GM12801 (cell line): ENCODE measurements around the gene SLC4A1AP.

ENCODE experiments used
- CTCF ChIP-seq: IDR thresholded peaks from one replicate; pipeline ENCODE4 v1.5.1; 2011; ENCODE audit warnings: control low read depth; ENCODE audit not compliant: insufficient read length; ENCODE audit errors: extremely low read depth

The SLC4A1AP gene

DNA sequence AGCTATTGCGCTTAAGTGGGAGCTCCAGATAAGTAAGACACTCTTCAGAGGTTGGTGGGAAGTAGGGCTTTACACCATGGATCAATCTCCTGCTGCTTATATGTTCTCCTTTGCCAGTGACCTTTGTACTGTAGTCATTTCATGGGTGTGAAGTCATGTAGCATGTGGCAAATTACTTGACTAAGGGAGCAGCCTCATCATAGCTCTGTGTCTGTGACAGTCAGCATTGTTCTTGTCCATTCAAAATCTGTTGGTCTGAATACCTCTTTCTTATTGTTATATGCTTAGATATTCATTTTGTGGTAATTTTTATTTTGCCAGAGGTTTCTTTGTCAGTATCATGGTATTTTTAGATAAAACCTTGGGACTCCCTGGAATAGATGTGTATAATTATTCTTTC is 18.2 kb downstream of the SLC4A1AP start:
- TF ChIP-seq CTCF = no peak

DNA sequence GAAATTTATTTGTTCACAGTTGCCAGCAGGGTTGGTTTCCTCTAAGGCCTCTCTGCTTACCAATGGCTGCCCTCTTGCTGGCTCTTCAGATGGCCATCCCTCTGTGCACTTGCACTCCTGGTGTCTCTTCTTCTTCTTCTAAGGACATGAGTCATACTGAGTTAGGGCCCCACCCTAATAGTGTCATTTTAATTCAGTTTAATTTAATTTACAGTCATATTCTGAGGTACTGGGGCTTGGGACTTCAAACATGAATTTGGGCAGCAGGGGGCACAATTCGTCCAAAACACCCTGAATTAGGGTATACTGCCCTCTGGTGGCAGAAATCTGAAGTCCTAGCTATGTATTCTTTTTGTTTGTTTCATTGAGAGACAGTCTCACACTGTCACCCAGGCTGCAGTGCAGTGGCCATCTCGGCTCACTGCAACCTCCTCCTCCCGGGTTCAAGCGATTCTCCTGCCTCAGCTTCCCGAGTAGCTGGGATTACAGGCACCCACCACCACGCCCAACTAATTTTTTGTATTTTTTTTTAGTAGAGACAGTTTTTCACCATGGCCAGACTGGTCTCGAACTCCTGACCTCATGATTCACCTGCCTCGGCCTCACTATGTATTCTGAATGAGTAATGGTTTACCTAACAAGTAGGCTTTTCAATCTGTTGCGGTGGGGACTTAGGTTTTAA is 19.8 kb downstream of the SLC4A1AP start:
- peak; percentile 83 for TF ChIP-seq CTCF

DNA sequence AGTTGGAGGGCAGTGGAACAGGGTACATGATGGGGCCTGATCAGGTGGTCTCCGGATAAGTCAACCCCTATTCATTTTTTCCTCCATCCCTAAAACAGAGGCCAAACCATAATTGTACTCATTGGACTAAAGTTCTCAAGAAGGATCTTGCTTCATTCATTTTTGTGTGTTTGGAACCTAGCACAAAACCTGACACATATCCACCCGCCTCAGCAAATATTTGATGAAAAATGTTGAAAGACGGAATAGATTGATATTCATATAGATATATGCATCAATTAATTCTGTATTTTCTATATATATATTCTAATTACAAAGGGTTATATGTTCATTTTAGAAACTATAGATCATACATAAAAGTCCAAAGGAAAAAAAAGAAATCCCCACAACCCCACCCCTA is 21.9 kb downstream of the SLC4A1AP start:
- TF ChIP-seq CTCF = no peak

- no peak for TF ChIP-seq CTCF
These were observed 23.5 kb downstream of the SLC4A1AP start for GRCh38 chr2:27687232-27687631.

GRCh38 chr2:27689424-27689823 is 25.7 kb downstream of the SLC4A1AP start:
- no peak for TF ChIP-seq CTCF

DNA sequence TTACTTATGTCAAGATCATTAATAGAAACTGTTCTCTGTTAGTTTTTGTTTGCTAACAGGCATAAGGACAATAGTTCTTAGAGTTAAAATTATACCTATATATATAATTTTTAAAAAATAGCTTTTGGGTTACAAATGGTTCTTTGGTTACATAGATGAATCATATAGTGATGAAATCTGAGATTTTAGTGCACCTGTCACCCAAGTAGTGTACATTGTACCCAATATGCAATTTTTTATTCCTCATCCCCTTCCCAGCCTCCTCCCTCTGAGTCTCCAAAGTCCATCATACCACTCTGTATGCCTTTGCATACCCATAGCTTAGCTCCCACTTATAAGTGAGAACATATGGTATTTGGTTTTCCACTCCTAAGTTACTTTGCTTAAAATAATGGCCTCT is 26.4 kb downstream of the SLC4A1AP start:
- TF ChIP-seq CTCF = no peak

DNA sequence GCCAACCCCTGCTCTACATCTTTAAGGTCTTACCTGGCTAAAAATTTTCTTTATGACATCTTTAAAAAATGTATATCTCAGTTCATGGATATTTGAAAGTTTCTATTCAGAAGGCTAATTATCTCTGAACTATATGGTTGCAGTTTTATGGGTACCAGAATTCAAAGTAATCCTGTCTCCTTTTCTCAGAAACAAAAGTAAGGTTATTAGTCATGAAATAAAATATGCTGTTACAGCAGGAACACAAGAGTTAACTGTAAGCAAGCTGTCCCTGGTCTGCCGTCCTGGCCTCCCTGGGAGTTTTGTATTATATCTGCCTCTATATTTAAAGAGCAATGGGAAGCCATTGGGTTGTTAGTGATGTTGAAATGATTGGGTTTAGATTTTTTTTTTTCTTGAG is 34.0 kb downstream of the SLC4A1AP start:
- TF ChIP-seq CTCF = no peak

GRCh38 chr2:27701676-27702075 is 38.0 kb downstream of the SLC4A1AP start:
- no peak for TF ChIP-seq CTCF
